ENCODE results near the gene IFNLR1. TPM values are rescaled to one million over a fixed set of nuclear protein-coding genes. Genes with fewer than 3 reads are reported as not detected.
"Not testable (repeated sequence)": the region's sequence is repeated elsewhere in the genome, so short reads cannot be mapped to it uniquely, and the experiment has no call there.

Gene IFNLR1
- total RNA-seq = 1 to 10 TPM; 4.3 to 5.6 TPM

- CTCF ChIA-PET = interaction anchor here (0.5 to 3.4 kb wide), 6 partner anchors 10 to 114 kb away, joined by 3 to 19 read pairs (median 4); no protein-coding TSS in a partner anchor
- POLR2A ChIA-PET = interaction anchor here (0.5 to 1.2 kb wide), 2 partner anchors 37 to 42 kb away, joined by 4 to 5 read pairs; no protein-coding TSS in a partner anchor
Observed at GRCh38 chr1:24186993-24187790, at the start of gene IFNLR1. Gene IFNLR1, minus strand, starts transcription at chr1:24187289. Its CDS starts 41 bp downstream, at chr1:24187248.

GRCh38 chr1:24235921-24236788 is 49.1 kb upstream of the IFNLR1 start:
- POLR2A ChIA-PET = interaction anchor here (0.7 kb wide), 1 partner anchor 86 kb away, joined by 4 read pairs; no protein-coding TSS in a partner anchor
- CTCF ChIA-PET = interaction anchor here (0.9 kb wide), 1 partner anchor 35 kb away, joined by 3 read pairs; no protein-coding TSS in a partner anchor

DNA sequence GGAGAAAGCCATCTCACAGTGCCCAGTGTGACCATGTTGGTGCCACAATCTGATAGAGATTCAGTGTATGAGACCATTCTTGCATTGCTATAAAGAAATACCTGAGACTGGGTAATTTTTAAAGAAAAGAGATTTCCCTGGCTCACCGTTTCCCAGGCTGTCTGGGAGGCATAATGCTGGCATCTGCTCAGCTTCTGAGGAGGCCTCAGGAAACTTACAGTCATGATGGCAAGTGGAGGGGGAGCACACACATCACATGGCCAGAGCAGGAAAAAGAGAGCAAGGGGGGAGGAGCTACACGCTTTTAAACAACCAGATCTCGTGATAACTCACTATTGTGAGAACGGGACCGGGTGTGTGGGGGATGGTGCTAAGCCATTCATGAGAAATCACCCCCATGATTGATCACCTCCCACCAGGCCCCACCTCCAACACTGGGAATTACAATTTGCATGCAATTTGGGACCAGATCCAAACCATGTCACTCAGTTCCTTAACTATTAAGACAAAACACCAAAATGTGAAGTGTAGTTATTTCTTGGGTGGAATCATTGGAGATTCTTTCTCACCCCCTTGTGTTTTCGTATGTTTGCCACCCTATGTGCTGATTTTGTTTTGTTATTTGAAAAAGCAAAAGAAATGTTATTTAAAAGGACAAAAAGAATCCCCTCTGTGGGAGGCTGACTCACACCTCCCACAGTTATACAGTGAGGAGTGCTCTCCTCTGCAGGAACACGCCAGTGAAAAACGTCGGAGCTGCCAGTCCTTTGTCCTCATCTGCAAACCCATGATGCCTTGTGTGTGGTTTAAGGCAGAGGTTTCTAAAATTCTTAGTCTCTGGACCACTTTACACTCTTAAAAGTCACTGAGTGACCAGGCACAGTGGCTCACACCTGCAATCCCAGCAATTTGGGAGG is 46.9 kb upstream of the IFNLR1 start:
- POLR2A ChIA-PET = no interaction called here
- CTCF ChIA-PET = no interaction called here

DNA sequence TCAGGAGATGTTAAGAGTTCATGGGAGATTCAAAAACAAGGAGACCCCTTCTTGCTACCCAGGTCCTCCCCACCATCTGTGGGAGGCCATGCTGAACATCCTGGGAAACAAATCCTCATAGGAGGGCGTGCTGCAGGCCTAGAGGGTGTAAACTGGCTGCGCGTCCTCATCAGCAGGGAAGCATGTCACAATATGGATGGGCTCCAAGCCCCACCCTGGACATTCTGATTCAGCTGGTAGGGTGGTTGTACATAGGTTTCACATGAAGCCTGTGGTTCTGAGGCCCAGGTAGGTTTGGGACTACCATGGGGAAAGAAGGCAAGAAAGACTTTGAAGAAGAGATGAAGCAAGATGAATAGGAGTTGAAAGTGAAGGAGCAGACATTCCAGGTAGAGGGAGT is 44.6 kb upstream of the IFNLR1 start:
- CTCF ChIA-PET = no interaction called here
- POLR2A ChIA-PET = no interaction called here

- ChIA-PET CTCF (interaction anchor here (1.0 kb wide), 1 partner anchor 163 kb away, joined by 3 read pairs; no protein-coding TSS in a partner anchor), POLR2A (interaction anchor here (0.6 kb wide), 1 partner anchor 25 kb away, joined by 3 read pairs; no protein-coding TSS in a partner anchor)
Observed at GRCh38 chr1:24228311-24228710, 41.2 kb upstream of the IFNLR1 start.

DNA sequence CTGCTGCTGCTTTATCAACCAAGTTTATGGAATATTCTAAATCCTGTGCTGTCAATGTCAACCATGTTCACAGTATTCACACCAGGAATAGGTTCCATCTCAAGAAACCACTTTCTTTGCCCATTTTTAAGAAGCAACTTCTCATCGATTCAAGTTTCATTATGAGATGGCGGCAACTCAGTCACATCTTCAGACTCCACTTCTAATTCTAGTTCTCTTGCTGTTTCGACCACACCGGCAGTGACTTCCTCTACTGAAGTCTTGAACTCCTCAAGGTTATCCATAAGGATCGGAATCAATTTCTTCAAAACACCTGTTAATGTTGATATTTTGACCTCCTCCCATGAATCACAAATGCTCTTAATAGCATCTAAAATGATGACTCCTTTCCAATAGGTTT is 39.7 kb upstream of the IFNLR1 start:
- ChIA-PET CTCF (no interaction called here), POLR2A (no interaction called here)

DNA sequence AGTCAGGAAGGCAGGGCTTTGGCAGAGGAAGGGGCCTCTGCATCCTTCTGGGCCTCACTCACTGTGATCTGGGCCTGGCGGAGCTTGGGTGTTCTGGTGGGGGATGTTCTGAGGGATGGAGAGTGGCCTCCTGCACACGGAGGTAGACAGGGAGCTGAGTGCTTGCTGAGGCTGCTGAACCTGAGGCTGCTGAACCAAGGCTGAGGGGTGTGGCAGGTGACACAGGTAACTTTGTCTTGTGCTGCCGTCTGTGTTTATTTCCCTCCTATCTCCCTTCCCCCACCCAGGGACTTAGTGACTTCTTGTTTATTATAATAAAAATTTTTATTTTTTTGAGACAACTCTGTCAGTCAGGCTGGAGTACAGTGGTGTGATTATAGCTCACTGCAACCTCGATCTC is 37.7 kb upstream of the IFNLR1 start:
- ChIA-PET CTCF (interaction anchor here (1.4 to 1.6 kb wide), 3 partner anchors 23 to 167 kb away, joined by 3 to 5 read pairs (median 4); no protein-coding TSS in a partner anchor), POLR2A (no interaction called here)

- CTCF ChIA-PET = interaction anchor here (1.4 to 1.6 kb wide), 2 partner anchors 74 to 167 kb away, joined by 4 to 5 read pairs; no protein-coding TSS in a partner anchor
- POLR2A ChIA-PET = no interaction called here
Observed at GRCh38 chr1:24224086-24224485, 37.0 kb upstream of the IFNLR1 start.

GRCh38 chr1:24222793-24223192 is 35.7 kb upstream of the IFNLR1 start:
- POLR2A ChIA-PET = no interaction called here

GRCh38 chr1:24222008-24222605 is 35.0 kb upstream of the IFNLR1 start:
- ChIA-PET CTCF (no interaction called here), POLR2A (no interaction called here)

More at GRCh38 chr1:24222793-24223192, 35.7 kb upstream of the IFNLR1 start:
- CTCF ChIA-PET = no interaction called here

DNA sequence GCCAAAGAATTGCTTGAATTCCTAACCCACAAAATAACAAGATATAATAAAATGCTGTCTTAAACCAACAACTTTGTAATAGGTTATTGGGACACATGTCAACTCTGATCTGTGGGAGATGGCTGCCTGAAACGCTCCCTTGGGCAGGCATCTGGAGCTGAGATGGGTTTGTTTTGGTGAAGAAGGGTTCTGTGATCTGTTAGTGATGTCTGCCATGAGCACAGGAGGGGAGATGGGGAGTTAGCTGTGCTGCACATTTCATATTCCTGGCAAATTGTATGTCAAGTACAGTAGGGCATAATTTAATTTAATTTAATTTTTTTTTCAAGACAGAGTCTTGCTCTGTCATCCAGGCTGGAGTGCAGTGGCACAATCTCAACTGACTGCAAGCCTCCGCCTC is 34.2 kb upstream of the IFNLR1 start:
- ChIA-PET CTCF (no interaction called here), POLR2A (no interaction called here)

DNA sequence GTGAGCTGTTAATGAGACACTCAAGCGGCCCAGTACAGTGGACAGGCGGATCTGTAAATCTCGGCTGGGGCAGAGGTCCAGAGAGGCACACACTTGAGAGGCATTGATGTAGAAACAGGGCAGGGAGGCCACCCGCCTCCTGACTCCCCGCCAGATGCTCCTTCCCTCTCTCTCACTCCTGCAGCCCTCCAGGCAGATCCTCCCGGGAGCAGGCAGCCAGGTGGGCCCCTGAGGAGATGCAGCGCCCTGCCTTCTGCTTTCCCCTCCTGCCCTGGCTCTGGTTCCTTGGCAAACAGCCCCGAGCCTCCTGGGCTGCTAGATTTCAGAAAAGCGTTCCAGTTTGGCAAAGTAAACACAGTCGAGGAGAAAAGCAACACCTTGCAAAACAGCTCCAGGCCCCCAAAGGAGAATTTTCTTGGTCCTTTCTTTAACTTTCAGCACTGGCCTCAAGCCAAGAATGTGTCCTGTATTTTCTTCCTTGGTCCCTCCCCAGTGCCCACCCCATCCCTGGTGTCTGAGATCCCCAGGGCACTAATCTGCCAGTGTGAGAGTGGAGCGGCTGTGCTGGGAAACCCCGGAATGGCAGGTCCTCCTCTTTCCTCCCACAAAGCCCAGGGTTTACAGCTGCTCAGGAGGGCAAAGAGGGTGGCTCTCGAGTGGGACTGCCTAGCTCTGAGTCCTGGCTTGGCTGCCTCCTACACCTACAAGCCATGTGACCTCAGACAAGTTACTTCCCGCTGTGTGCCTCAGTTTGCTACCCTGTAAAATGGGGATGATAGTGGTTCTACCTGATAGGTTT is 29.4 kb upstream of the IFNLR1 start:
- ChIA-PET POLR2A (no interaction called here), CTCF (no interaction called here)

DNA sequence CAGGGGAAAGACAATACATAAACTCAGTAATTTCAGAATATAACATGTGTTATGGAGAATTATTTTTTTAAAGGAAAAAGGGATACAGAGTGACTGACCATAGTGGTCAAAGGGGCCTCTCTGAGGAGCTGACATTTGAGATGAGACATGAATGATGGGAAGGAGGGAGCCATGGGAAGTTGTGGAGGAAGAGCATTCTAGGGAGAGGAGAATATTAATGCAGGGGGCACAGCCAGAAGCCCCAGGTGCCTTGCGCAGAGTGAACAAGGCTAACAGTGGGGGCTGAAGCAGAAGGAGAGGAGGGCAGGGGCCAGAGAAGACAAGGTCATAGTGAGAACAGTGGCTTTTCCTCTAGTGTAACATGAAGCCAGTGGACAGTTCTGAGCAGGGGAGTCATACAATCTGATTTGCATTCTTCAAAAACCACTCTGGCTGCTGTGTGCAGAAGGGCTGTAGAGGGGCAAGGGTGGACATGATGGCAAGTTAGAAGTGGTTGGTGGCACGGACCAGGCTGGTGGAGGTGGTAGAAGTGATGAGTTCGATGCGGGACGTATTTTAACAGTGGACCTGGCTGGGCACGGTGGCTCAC is 28.2 kb upstream of the IFNLR1 start:
- CTCF ChIA-PET = no interaction called here
- POLR2A ChIA-PET = no interaction called here

DNA sequence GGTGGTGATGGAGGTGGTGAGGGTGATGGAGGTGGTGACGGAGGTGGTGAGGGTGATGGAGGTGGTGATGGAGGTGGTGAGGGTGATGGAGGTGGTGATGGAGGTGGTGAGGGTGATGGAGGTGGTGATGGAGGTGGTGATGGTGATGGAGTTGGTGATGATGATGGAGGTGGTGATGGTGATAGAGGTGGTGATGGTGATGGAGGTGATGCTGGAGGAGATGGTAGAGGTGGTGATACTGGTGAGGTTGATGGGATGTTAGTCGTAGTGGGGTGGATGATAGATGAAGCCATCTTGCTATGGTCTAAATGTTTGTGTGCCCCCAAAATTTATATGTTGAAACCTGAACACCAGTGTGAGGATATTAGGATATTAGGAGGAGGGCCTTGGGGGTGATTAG is 25.3 kb upstream of the IFNLR1 start:
- POLR2A ChIA-PET = no interaction called here
- CTCF ChIA-PET = no interaction called here

- POLR2A ChIA-PET = no interaction called here
- CTCF ChIA-PET = interaction anchor here (1.3 kb wide), 1 partner anchor 182 kb away, joined by 3 read pairs; no protein-coding TSS in a partner anchor
Observed at GRCh38 chr1:24210195-24210627, 23.1 kb upstream of the IFNLR1 start.

GRCh38 chr1:24209097-24209496 is 22.0 kb upstream of the IFNLR1 start:
- ChIA-PET CTCF (interaction anchor here (0.8 to 1.3 kb wide), 2 partner anchors 9 to 183 kb away, joined by 3 read pairs; no protein-coding TSS in a partner anchor), POLR2A (no interaction called here)

DNA sequence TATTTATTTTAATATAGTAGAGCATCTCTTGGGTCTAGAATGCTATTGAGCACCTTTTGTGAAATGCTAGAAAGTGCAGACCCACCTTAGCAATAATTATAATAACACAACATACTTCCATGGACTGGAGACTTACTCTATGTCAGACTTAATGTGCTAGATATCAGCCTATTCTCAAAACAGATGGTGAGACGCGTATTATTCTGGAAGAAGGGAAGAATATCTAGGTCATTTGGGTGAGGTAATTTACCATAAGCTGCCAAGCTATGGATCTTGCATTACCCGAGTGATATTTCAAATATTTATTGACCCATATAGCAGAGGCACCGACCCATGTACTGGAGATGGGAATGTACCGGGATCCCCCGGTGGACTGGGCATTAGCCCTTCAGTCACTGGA is 20.6 kb upstream of the IFNLR1 start:
- ChIA-PET POLR2A (no interaction called here), CTCF (no interaction called here)

DNA sequence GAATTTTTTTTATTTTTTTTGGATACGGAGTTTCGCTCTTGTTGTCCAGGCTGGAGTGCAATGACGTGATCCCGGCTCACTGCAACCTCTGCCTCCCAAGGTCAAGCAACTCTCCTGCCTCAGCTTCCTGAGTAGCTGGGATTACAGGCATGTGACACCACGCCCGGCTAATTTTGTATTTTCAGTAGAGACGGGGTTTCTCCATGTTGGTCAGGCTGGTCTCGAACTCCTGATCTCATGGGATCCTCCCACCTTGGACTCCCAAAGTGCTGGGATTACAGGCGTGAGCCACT is 20.3 kb upstream of the IFNLR1 start:
- POLR2A ChIA-PET, CTCF ChIA-PET: not testable (repeated sequence)
